Hepatocyte (in vitro differentiated cells): ENCODE data around the gene CAMK2N2.

Experiments used
- EZH2 ChIP-seq: fragments of 200-600 bp; sonication (generic); IDR thresholded peaks from 2 replicates; pipeline ENCODE4 v1.6.1; 2016; ENCODE audit warnings: antibody characterized with exemption, mild to moderate bottlenecking, borderline replicate concordance
- TF ChIP-seq, protein P1 (sequence below): fragments of 200-600 bp; sonication (generic); IDR thresholded peaks from 2 replicates; pipeline ENCODE4 v1.5.1; 2016; ENCODE audit warnings: antibody characterized with exemption, mild to moderate bottlenecking; ENCODE audit not compliant: poor library complexity

DNA sequence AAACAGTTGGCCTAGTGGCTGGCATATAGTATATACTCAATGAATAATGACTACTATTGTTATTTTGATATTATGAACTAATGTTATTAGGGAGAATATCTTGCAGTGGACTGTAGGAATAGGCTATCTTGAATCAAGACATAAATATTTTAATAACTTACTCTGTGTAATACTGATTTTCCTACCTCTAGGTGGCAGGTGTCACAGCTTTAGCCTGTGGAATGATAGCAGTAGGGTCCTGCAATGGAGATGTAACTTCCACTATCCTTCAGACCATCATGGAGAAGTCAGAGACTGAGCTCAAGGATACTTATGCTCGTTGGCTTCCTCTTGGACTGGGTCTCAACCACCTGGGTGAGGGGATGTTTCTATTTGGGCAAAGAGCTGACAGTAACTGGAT, 44.2 kb upstream of the CAMK2N2 start:
- TF ChIP-seq EZH2 = no peak
- TF ChIP-seq, protein P1, sequence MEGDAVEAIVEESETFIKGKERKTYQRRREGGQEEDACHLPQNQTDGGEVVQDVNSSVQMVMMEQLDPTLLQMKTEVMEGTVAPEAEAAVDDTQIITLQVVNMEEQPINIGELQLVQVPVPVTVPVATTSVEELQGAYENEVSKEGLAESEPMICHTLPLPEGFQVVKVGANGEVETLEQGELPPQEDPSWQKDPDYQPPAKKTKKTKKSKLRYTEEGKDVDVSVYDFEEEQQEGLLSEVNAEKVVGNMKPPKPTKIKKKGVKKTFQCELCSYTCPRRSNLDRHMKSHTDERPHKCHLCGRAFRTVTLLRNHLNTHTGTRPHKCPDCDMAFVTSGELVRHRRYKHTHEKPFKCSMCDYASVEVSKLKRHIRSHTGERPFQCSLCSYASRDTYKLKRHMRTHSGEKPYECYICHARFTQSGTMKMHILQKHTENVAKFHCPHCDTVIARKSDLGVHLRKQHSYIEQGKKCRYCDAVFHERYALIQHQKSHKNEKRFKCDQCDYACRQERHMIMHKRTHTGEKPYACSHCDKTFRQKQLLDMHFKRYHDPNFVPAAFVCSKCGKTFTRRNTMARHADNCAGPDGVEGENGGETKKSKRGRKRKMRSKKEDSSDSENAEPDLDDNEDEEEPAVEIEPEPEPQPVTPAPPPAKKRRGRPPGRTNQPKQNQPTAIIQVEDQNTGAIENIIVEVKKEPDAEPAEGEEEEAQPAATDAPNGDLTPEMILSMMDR = peak; percentile 35
